ENCODE results near the gene SLC22A14. TPM values are rescaled to one million over a fixed set of nuclear protein-coding genes. Genes with fewer than 3 reads are reported as not detected.
A peak's percentile ranks its signal among the peaks of the same experiment; 100 is the strongest.

SLC22A14 gene
- total and polyA plus RNA-seq, 9 of the 15 experiments (the other 6 are each of a cell fraction or from before 2014, with no cell fraction given): 0.03 to 0.07 TPM; not detected in 7

- TF ChIP-seq NR2C1 (IDR thresholded peaks at IDR 0.05) (no peak), NR2C1 (tag; IDR thresholded peaks at IDR 0.05) (no peak), TFE3 (CRISPR knock-in tag; IDR thresholded peaks at IDR 0.05) (no peak), CBFA2T3 (IDR thresholded peaks at IDR 0.05) (peak; percentile 26; the same call in 1 of the 2 replicates), RAD21 (CRISPR knock-in tag; conservative IDR thresholded peaks at IDR 0.05 in 1 of 2, IDR thresholded peaks at IDR 0.05 in 1 of 2) (no peak), SOX6 (IDR thresholded peaks at IDR 0.05) (0 out of 2 replicates have a peak, but pooled peaks have one; percentile 17)
- peaks cover 45% of the 10 kb centered on the region for H3K36me3 ChIP-seq (ENCODE audit: control insufficient read depth, insufficient read depth, low read length)
- ChIA-PET CTCF (ENCODE audit: low intra/inter-chr PET ratio) (no interaction called here), POLR2A (interaction anchor here (1.4 to 1.7 kb wide), 2 partner anchors 12 to 16 kb away, joined by 3 to 5 read pairs; no protein-coding TSS in a partner anchor)
- no peaks in the 10 kb centered on the region for H3K9me3 ChIP-seq (replicated peaks; ENCODE audit: control insufficient read depth, insufficient read depth, low read depth, low read length)
- no peaks in the 10 kb centered on the region for H3K27me3 ChIP-seq (ENCODE audit: control insufficient read depth in 2 of 2, insufficient read depth in 2 of 2, low read length in 2 of 2)
- no peak for DNase-seq (ENCODE audit: extremely low read depth in 1 of 4, low spot score in 3 of 4)
- ATAC-seq: no peak; the same call in 2 of the 3 replicates
- H2AFZ ChIP-seq (ENCODE audit: low read depth, low read length): no peak overlapping the region
- 84% methylated on average over 1 of the region's 1 CpG for WGBS (ENCODE audit: insufficient coverage, low coverage, missing lambda C conversion rate)
- no TSS peak for BruUV-seq (replicated peaks)
- H3K79me2 ChIP-seq (ENCODE audit: control insufficient read depth, insufficient read depth, low read length): no peaks in the 10 kb centered on the region
- H3K9ac ChIP-seq (ENCODE audit: insufficient read depth in 1 of 2, low read depth in 2 of 2, low read length in 2 of 2): no peak overlapping the region
- H3K4me2 ChIP-seq (ENCODE audit: insufficient read depth, low read length): no peak overlapping the region
- H3K9me1 ChIP-seq (ENCODE audit: control insufficient read depth, insufficient read depth, low read length): no peaks in the 10 kb centered on the region
- FAIRE-seq: no peak
- intact Hi-C loops (cut with micrococcal nuclease): loop anchor here (10.0 kb wide), 1 partner anchor 121 kb away; the partner anchor contains the start of genes ACAA1 and MYD88
- in situ Hi-C loops (cut with MboI): no loop called here
- H3K27ac ChIP-seq (ENCODE audit: extremely low read depth, low read depth, low read length): no peak overlapping the region
- H3K4me1 ChIP-seq (replicated peaks in 1 of 2; ENCODE audit: control insufficient read depth in 2 of 2, insufficient read depth in 2 of 2, low read length in 2 of 2): 0 out of 5 replicates have a peak, but pooled peaks cover 0 to 3% of the 10 kb centered on the region in 2 experiments
- no peak overlapping the region for H3K4me3 ChIP-seq
- H4K20me1 ChIP-seq (replicated peaks; ENCODE audit: control insufficient read depth, insufficient read depth, low read length): no peaks in the 10 kb centered on the region
Measured at GRCh38 chr3:38255627-38256026, 26.5 kb upstream of the SLC22A14 start.

Data from K562 (cell line).